ENCODE measurements around the gene LOX.

LOX gene

GRCh38 chr5:122053181-122054109, 24.6 kb downstream of the LOX start:
- TF ChIP-seq SIN3A (IDR thresholded peaks at IDR 0.05; ENCODE audit: borderline replicate concordance, insufficient read depth, low read length) (no peak), POLR2AphosphoS5 (IDR thresholded peaks at IDR 0.05; ENCODE audit: low read depth, low read length) (no peak), REST (IDR thresholded peaks at IDR 0.05; ENCODE audit: insufficient read depth in 1 of 2, low read depth in 2 of 2, low read length in 2 of 2) (no peak), TAF1 (IDR thresholded peaks at IDR 0.05; ENCODE audit: borderline replicate concordance, insufficient read depth, low read length) (no peak), FOXP2 (optimal IDR thresholded peaks at IDR 0.05; ENCODE audit: borderline replicate concordance, extremely low read depth, extremely low read length, insufficient read depth) (no peak)

GRCh38 chr5:122051569-122051968, 26.5 kb downstream of the LOX start:
- TF ChIP-seq SIN3A (IDR thresholded peaks at IDR 0.05; ENCODE audit: borderline replicate concordance, insufficient read depth, low read length) (no peak), POLR2AphosphoS5 (IDR thresholded peaks at IDR 0.05; ENCODE audit: low read depth, low read length) (no peak)

GRCh38 chr5:122050959-122051358, 27.1 kb downstream of the LOX start:
- TF ChIP-seq POLR2AphosphoS5 (IDR thresholded peaks at IDR 0.05; ENCODE audit: low read depth, low read length) (no peak), SIN3A (IDR thresholded peaks at IDR 0.05; ENCODE audit: borderline replicate concordance, insufficient read depth, low read length) (no peak), TAF1 (IDR thresholded peaks at IDR 0.05; ENCODE audit: borderline replicate concordance, insufficient read depth, low read length) (no peak), FOXP2 (optimal IDR thresholded peaks at IDR 0.05; ENCODE audit: borderline replicate concordance, extremely low read depth, extremely low read length, insufficient read depth) (no peak), REST (IDR thresholded peaks at IDR 0.05; ENCODE audit: insufficient read depth in 1 of 2, low read depth in 2 of 2, low read length in 2 of 2) (no peak)

GRCh38 chr5:122040636-122041302, 37.3 kb downstream of the LOX start:
- TF ChIP-seq TAF1 (IDR thresholded peaks at IDR 0.05; ENCODE audit: borderline replicate concordance, insufficient read depth, low read length) = no peak
- TF ChIP-seq FOXP2 (optimal IDR thresholded peaks at IDR 0.05; ENCODE audit: borderline replicate concordance, extremely low read depth, extremely low read length, insufficient read depth) = no peak
- TF ChIP-seq POLR2AphosphoS5 (IDR thresholded peaks at IDR 0.05; ENCODE audit: low read depth, low read length) = no peak
- TF ChIP-seq REST (IDR thresholded peaks at IDR 0.05; ENCODE audit: insufficient read depth in 1 of 2, low read depth in 2 of 2, low read length in 2 of 2) = no peak
- TF ChIP-seq SIN3A (IDR thresholded peaks at IDR 0.05; ENCODE audit: borderline replicate concordance, insufficient read depth, low read length) = no peak

- TF ChIP-seq SIN3A (IDR thresholded peaks at IDR 0.05; ENCODE audit: borderline replicate concordance, insufficient read depth, low read length) (no peak), REST (IDR thresholded peaks at IDR 0.05; ENCODE audit: insufficient read depth in 1 of 2, low read depth in 2 of 2, low read length in 2 of 2) (no peak), POLR2AphosphoS5 (IDR thresholded peaks at IDR 0.05; ENCODE audit: low read depth, low read length) (no peak), TAF1 (IDR thresholded peaks at IDR 0.05; ENCODE audit: borderline replicate concordance, insufficient read depth, low read length) (no peak), FOXP2 (optimal IDR thresholded peaks at IDR 0.05; ENCODE audit: borderline replicate concordance, extremely low read depth, extremely low read length, insufficient read depth) (no peak)
Measured at GRCh38 chr5:122036326-122036725, 41.7 kb downstream of the LOX start.

Data from PFSK-1 (cell line).